KMS-11 (cell line): ENCODE measurements around the gene TNC.

Source experiments
- H2AFZ ChIP-seq: fragments of 200-600 bp; sonication (generic); 2 replicates; pipeline ENCODE4 v1.6.1; 2016; ENCODE audit warnings: antibody characterized with exemption, mixed run types, low read depth
- H3K27ac ChIP-seq: fragments of 200-600 bp; sonication (generic); 2 replicates; pipeline ENCODE4 v1.6.1; 2016; ENCODE audit warnings: mild to moderate bottlenecking, mixed run types
- H3K27me3 ChIP-seq: fragments of 200-600 bp; sonication (generic); 2 replicates; pipeline ENCODE4 v1.6.1; 2017; ENCODE audit warnings: mild to moderate bottlenecking, low read depth, mixed run types, moderate library complexity; ENCODE audit not compliant: insufficient read depth
- H3K36me3 ChIP-seq: fragments of 200-600 bp; sonication (generic); 2 replicates; pipeline ENCODE4 v1.6.1; 2017; ENCODE audit warnings: mild to moderate bottlenecking, mixed run types; ENCODE audit not compliant: insufficient read depth
- H3K4me1 ChIP-seq: fragments of 200-600 bp; sonication (generic); 2 replicates; pipeline ENCODE4 v1.6.1; 2016; ENCODE audit warnings: mild to moderate bottlenecking, low read depth, mixed run types; ENCODE audit not compliant: poor library complexity, severe bottlenecking
- H3K4me2 ChIP-seq: fragments of 200-600 bp; sonication (generic); 2 replicates; pipeline ENCODE4 v1.7.0; 2016; ENCODE audit warnings: mild to moderate bottlenecking, mixed run types
- H3K4me3 ChIP-seq: fragments of 200-600 bp; sonication (generic); IDR thresholded peaks from 2 replicates; pipeline ENCODE4 v1.6.1; 2017; ENCODE audit warnings: low read depth, low read length, mixed read lengths; ENCODE audit not compliant: insufficient read depth
- H3K79me2 ChIP-seq: fragments of 200-600 bp; sonication (generic); 2 replicates; pipeline ENCODE4 v1.6.1; 2016; ENCODE audit warnings: low read depth, mixed run types; ENCODE audit not compliant: insufficient read depth
- H3K9ac ChIP-seq: fragments of 200-600 bp; sonication (generic); 2 replicates; pipeline ENCODE4 v1.6.1; 2016; ENCODE audit warnings: mild to moderate bottlenecking, mixed run types
- H4K20me1 ChIP-seq: fragments of 200-600 bp; sonication (generic); 2 replicates; pipeline ENCODE4 v1.6.1; 2016; ENCODE audit warnings: mild to moderate bottlenecking, mixed run types; ENCODE audit not compliant: insufficient read depth
- CTCF ChIP-seq: fragments of 200-600 bp; sonication (generic); conservative IDR thresholded peaks from 2 replicates; pipeline ENCODE4 v1.6.1; 2017; ENCODE audit warnings: low read depth, mild to moderate bottlenecking, antibody characterized with exemption, low read length, moderate library complexity, mixed read lengths

TNC gene

GRCh38 chr9:115121181-115121580, 3.2 kb upstream of the TNC start:
- Histone ChIP-seq H3K4me3 (no peak overlapping the region), H3K9ac (no peak overlapping the region), H3K27ac (peak overlapping the region; percentile 21; the same call in 1 of the 2 replicates), H3K4me2 (peak overlapping the region; percentile 44), H3K27me3 (no peaks in the 10 kb centered on the region), H2AFZ (peak overlapping the region; percentile 15; the same call in 1 of the 2 replicates), H3K79me2 (no peaks in the 10 kb centered on the region), H3K36me3 (no peaks in the 10 kb centered on the region), H3K4me1 (peaks cover 18% of the 10 kb centered on the region), H4K20me1 (no peaks in the 10 kb centered on the region)
- no peak for TF ChIP-seq CTCF

GRCh38 chr9:115118879-115119218, 892 bp upstream of the TNC start:
- no peaks in the 10 kb centered on the region for H4K20me1 ChIP-seq
- no peaks in the 10 kb centered on the region for H3K36me3 ChIP-seq
- no peak overlapping the region for H3K27ac ChIP-seq
- H3K9ac ChIP-seq, result no peak overlapping the region
- H3K4me1 ChIP-seq, result peaks cover 18% of the 10 kb centered on the region
- no peaks in the 10 kb centered on the region for H3K27me3 ChIP-seq
- no peak overlapping the region for H3K4me3 ChIP-seq
- H2AFZ ChIP-seq, result no peak overlapping the region
- H3K4me2 ChIP-seq, result no peak overlapping the region
- no peak for TF ChIP-seq CTCF
- H3K79me2 ChIP-seq, result no peaks in the 10 kb centered on the region

GRCh38 chr9:115116421-115117284, 1.3 kb downstream of the TNC start:
- no peaks in the 10 kb centered on the region for H3K79me2 ChIP-seq
- no peak for TF ChIP-seq CTCF
- H3K4me1 ChIP-seq, result peaks cover 17% of the 10 kb centered on the region
- no peaks in the 10 kb centered on the region for H3K36me3 ChIP-seq
- H3K9ac ChIP-seq, result no peak overlapping the region
- no peaks in the 10 kb centered on the region for H3K27me3 ChIP-seq
- H3K27ac ChIP-seq, result no peak overlapping the region
- no peak overlapping the region for H3K4me3 ChIP-seq
- no peak overlapping the region for H2AFZ ChIP-seq
- no peak overlapping the region for H3K4me2 ChIP-seq
- H4K20me1 ChIP-seq, result no peaks in the 10 kb centered on the region

- Histone ChIP-seq H3K9ac (no peak overlapping the region), H3K27me3 (no peaks in the 10 kb centered on the region), H3K27ac (no peak overlapping the region), H3K36me3 (no peaks in the 10 kb centered on the region), H3K79me2 (no peaks in the 10 kb centered on the region), H3K4me1 (peaks cover 10% of the 10 kb centered on the region), H4K20me1 (no peaks in the 10 kb centered on the region), H3K4me3 (no peak overlapping the region), H2AFZ (no peak overlapping the region), H3K4me2 (no peak overlapping the region)
- no peak for TF ChIP-seq CTCF
Observed at GRCh38 chr9:115115924-115116323, 2.0 kb downstream of the TNC start.
